NCI-H128 (cell line): Measurements from ENCODE around the gene TEX29.

Source experiments
- DNase-seq: peaks from one replicate; lab custom pipeline; 2025; ENCODE audit not compliant: unreplicated experiment; lab: John Stamatoyannopoulos, UW

TEX29 gene

DNA sequence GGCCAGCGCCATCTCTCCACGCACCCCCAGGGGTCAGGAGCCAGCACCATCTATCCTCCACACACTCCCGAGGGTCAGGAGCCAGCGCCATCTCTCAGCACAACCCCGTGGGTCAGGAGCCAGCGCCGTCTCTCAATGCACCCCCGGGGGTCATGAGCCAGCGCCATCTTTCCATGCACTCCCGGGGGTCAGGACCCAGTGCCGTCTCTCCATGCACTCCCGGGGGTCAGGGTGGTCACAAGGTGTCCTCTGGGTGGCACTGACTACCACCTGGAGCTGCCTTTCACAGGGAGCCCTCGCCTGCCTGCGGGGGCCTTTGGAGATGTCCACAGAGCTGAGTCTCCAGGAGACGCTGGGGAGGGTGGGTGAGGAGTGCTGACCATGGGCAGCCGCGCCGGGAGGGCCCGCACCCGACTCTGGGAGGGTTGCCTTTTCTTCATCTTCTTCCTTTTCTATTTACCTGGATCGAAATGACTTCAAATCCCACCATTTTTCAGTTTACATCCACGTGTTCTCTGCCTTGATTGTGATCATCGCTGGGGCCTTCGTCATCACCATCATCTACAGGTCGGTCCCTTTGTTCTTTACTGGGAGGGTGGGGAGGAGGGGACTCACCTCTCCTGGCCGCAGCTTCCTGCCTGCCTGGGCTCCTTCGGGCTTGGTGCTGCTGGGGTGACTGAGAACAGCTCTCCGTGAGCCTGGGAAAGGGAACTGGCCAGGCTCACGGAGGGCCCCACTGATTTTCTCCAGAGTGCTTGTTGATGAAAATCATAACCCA is 19.1 kb downstream of the TEX29 start:
- no peak for DNase-seq

DNA sequence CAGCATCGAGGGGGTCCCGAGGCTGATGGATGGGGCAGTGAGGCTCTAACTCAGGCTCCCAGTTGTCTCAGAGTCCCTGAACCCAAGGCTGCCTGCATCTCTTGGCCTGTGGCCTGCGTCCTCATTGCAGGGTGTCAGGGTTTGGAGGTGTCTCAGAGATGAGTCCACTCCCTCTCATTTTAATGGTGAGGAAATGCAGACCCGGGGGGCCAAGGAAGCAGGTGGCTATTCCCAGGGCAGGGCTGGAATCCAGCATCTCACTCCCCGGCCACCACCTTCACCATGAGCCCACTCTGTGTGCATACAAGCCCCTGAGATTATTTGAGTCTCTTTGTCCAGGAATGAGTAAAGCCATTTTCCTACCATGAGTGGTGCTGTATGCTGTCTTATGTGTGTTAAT is 21.4 kb downstream of the TEX29 start:
- no peak for DNase-seq

GRCh38 chr13:111342721-111343120 is 22.3 kb downstream of the TEX29 start:
- DNase-seq = no peak

- DNase-seq = no peak
These were observed 22.9 kb downstream of the TEX29 start for GRCh38 chr13:111343186-111343805.

GRCh38 chr13:111344471-111345191 is 24.2 kb downstream of the TEX29 start:
- peak; percentile 54 for DNase-seq

- no peak for DNase-seq
These were observed 25.2 kb downstream of the TEX29 start for GRCh38 chr13:111345682-111346081.

DNA sequence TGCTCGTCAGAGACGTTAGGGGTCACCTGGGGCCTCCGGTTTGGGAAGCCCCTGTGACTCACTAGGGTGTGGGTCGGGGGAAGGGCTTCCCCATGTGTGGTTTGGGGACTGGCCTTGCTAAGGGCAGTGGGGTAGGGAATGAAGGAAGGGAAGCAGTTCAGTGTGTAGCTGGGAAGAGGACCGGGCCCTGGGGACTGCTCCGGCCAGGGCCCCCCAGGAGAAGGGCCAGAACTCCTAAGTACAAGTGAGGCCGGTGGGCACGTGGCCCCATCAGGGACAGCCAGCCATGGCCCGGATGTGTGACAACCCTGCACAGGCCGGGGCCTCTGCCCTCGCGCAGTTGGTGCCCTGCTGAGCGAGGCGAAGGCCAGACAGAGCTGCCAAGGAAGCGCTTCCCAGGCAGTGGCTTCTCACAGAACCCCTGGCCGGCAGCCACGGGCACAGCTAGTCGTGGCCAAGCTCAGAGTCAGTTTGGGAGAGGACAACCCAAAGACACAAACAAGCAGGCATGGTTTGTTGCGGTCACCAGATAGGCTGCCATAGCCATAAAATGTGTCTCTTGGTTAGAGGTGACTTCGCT is 25.7 kb downstream of the TEX29 start:
- DNase-seq = no peak

DNA sequence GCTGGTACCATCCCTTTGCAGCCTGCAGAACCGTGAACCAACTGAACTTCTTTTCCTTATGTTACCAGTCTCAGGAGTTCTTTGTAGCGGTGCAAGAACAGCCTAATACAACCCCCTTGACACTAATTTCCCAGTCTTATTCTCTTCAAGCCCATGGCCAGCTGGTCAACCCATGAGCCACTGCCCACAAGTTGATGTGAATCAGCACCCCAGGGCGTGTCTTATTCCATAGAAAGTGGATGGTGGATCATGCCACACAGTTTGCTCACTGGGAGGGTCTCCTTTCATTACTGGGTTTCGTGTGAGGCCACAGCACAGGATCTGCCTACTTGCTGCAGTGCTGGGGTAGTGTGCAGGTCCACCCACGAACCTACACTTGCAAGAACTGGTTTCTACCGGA is 27.0 kb downstream of the TEX29 start:
- DNase-seq = no peak

DNA sequence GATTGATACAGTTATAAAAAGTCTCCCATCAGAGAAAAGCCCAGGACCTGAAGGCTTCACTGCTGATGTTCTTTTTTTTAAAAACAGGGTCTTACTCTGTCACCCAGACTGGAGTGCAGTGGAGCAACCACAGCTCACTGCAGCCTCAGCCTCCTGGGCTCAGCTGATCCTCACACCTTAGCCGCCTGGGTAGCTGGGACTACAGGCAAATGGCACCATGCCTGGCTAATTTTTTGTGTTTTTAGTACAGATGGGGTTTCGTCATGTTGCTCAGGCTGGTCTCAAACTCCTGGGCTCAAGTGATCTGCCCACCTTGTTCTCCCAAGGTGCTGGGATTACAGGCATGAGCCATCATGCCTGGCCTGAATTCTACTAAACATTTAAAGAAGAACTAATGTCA is 33.1 kb downstream of the TEX29 start:
- no peak for DNase-seq

DNA sequence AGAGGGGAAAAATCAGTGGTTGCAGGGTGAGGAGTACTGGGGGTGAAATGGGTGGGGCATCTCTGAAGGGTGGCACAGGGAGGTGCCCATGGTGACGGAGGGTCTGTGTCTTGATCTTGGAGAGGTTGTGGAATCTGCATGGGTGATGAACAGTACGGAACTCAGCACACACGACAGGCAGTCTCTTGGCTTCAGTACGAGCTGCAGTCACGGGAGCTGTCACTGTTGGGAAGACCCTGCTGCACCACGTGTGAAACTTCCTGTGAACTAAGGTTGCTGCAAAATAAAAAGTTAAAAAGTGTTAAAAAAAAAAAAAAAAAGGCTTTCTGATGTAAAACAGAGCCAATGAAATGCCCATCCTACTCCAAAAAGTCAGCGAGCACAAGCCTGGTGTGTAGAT is 34.3 kb downstream of the TEX29 start:
- DNase-seq = no peak

DNA sequence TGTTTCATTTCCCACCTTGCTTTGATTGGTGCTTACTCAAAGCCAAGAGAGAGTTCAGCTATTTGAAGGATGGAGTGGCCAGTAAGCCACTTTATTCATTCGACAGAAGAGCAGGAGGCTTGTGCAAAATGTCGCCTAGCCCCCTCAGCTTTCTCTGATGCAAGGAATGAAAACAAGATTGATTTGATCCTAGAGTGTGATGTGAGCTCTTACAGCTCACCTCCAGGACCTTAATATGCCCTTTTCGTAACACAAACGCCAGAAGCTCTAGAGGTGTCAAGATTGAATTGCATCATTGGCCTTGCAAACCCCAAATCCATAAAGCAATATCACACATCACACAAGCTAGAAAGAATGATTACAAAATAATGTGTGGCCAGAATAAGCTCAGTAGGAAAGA is 36.4 kb downstream of the TEX29 start:
- DNase-seq = no peak

DNA sequence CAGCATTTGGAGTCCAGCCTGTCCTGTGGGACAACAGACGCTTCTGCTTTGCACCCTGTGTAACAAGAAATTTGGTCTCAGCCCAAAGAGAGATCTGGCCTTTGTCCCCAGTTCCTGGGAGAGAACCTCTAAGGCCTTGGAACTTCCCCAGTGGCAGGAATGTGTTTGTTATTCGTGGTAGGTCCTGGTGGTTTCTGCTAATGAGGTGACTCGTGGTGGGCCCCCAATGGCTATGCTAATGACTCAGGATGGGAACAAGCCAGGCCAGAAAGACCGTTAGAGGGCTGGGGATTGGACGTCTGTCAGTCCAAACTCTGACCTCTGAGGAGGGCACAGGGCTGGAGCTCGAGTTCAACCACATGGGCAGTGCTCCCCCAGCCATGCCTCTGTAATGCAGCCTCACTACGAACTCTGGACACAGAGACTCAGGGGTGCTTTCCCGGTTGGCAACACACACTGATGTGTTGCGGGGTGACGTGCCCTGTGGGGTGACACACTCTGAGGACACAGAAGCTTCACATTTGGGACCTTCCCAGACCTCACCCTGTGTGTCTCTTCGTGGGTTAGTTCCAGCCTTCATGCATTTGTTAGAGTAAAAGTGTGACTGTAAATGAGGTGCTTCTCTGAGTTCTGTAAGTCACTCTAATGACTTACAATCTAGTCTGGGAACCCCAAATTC is 38.9 kb downstream of the TEX29 start:
- DNase-seq = no peak

DNA sequence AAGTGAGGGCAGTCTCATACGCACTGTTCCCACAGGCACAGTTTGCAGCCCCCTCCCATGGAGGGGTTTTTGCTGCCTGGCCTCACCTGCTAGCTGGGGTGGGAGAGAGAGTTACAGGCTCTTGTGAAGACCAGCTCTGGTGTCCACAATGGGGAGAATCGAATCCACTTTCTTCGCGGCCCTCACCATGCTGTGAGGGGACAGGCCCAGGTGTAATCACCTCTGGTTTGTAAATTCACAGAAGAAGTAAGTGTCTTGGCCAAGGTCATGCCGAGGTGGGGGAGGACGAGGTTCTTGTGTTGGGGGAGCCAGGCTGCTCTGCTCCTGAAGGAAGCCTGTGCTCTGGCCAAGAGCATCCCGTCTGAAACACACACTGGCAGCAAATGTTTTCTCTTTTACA is 39.5 kb downstream of the TEX29 start:
- DNase-seq = no peak

DNA sequence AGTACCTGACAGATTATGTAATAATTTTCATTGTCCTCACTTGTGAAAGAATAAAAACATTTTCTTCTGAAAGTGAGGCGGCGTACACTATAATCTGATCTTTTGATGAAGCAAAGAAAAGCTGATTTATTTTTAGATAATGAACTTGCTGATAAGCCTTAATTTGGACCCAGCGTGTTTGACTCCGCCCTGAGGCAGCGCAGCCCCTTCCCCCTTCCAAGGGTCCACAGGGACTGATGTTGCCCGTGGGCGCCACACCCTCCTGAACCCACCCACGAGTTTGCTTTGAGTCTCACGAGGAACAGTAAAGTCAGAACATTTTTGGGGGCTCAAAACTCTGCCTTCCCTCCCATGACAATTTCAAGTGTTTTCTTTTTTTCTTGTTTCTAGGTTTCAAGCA is 40.0 kb downstream of the TEX29 start:
- no peak for DNase-seq

- no peak for DNase-seq
These were observed 40.8 kb downstream of the TEX29 start for GRCh38 chr13:111361046-111361872.

- DNase-seq = no peak
These were observed 41.6 kb downstream of the TEX29 start for GRCh38 chr13:111361873-111362648.

- DNase-seq = no peak
These were observed 42.7 kb downstream of the TEX29 start for GRCh38 chr13:111363121-111363520.

DNA sequence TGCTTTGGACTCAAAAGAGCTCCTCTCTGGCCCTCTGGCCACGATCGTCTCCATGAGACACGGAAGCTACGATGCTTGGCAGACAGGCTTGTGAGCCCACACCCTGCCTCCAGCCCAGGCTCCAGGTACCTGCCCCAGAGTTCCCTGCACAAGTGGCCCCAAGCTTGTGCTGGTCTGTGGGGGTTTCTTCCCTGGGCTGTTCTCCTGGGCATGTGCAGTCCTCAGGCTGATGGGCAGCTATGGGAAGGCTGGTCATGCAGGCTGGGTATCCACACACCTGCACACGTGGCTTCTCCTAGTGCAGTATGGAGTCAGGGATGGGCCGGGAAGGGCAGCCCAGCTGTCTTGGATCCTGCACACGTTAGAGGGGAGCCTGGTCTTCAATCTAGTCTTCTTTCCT is 43.1 kb downstream of the TEX29 start:
- DNase-seq = no peak

DNA sequence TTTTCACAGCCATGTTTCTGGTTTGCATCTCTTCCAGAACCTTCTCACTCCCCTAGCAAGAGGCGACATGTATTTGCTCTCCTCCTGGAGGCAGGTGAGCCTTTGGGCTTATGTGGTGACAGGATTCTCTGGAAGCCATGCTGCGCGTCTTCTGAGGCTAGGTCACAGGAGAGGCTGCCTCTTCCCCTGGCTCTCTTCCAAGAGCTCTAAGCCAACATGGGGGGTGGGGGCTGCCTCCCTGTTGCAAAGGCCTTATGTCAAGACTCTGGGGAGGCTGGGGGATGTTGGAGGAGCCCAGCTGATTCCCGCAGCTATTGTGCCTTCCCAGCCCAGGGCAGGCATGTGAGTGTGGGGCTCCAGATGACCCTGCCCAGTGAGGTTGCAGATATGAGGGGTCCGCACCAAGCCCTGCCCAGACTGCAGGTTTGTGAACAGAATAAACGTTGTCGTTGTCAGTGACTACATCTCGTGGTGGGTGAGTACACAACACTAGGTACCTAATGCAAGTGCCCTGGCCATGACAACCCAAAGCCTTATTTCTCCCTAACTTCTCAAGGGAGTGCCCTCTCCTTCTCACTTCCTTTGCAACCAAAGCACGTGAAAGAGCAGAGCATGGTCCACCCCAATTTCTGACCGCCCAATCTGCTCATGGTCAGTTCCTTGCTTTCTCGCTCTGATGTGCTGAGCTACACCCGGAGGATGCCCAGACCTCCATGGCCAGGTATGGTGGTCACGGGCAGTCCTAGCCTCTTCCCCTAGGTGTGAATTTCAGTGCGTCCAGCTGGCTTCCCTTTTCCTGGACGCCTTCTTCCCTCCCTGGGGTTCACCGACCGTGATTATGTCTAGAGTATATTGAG is 44.9 kb downstream of the TEX29 start:
- DNase-seq = no peak
